Measurements from ENCODE around the gene RAD51B. TPM values are rescaled to one million over a fixed set of nuclear protein-coding genes. Genes with fewer than 3 reads are reported as not detected.
"Not testable (repeated sequence)": the region's sequence is repeated elsewhere in the genome, so short reads cannot be mapped to it uniquely, and the experiment has no call there.

Gene RAD51B
- polyA plus RNA-seq, 10 donors = 5.3 to 10.7 (median 7.5) TPM

DNA sequence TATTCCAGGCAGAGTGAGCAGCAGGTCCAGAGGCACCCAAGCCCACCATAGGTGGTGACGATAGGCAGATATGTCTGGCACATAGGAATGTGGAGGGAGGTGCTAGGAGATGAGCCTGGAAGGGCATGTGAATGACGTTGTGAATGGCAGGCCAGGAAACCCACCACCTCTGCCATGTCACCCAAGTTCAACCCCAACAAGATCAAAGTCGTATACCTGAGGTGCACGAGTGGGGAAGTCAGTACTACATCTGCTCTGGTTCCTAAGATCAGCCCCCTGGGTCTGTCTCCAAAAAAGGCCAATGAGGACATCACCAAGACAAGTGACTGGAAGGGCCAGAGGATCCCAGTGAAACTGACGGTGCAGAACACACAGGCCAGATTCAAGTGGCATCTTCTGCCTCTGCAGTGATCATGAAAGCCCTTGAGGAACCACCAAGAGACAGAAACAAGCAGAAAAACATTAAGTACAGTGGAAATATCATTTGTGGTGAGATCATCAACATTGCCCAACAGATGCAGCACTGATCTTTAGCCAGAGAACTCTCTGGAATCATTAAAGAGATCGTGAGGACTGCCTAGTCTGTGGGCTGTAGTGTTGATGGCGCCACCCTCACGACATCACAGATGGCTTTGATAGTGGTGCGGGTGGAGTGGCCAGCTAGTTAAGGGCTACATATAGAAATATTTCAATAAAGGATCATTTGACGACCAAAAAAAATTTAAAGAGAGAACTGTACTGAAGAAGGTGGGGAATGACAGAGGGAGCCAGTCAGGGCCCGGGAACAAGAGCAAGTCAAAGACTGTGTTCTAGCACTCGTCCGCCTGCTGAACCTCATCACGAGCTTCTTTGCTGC lies 873.6 kb downstream of the RAD51B start:
- peak in 2 of 3 donors; percentile 45 to 63 for DNase-seq

- DNase-seq = no peak
These were observed 874.3 kb downstream of the RAD51B start for GRCh38 chr14:68693926-68694325.

GRCh38 chr14:68694516-68695235 lies 875.1 kb downstream of the RAD51B start:
- DNase-seq = no peak

GRCh38 chr14:68695326-68695768 lies 875.8 kb downstream of the RAD51B start:
- DNase-seq = peak in 1 of 3 donors; percentile 97

GRCh38 chr14:68695856-68696255 lies 876.3 kb downstream of the RAD51B start:
- DNase-seq = no peak

GRCh38 chr14:68696266-68696665 lies 876.7 kb downstream of the RAD51B start:
- no peak for DNase-seq

- DNase-seq = no peak
These were observed 877.3 kb downstream of the RAD51B start for GRCh38 chr14:68696721-68697495.

GRCh38 chr14:68698773-68699172 lies 879.2 kb downstream of the RAD51B start:
- DNase-seq = not testable (repeated sequence)

DNA sequence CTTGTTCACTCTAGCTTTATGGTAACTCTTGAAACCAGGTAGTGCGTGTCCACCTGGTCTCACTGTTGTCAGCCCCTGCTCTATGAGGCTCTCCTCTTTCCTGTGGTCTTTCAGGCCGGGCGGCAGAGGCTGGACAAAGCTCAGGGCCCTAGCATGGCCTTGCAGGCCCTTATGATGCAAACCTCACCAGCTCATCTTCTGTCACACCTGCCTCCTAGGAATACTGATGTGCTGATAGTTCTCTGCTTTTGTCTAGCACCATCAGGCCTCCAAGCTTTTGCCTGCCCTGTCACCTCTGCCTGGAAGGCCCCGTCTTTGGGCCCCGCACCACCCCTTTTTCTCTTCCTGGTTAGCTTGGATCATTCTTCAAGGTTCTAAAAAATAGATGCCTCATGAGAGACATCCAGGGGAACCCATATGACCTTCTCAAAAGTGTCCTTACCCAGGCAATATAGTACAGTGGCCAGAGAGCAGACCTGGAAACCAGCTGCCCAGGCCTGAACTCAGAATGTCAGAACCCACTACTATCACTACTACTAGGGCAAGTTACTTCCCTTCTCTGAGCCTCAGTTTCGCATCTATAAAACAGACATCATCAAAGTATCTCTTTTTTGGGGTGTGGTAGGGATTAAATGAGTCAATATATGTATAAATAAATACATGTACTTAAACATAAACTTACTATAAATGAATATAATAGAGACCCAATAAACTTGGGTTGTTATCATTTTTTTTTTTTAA lies 881.6 kb downstream of the RAD51B start:
- no peak for DNase-seq

- DNase-seq = no peak
These were observed 882.6 kb downstream of the RAD51B start for GRCh38 chr14:68702135-68702534.

DNA sequence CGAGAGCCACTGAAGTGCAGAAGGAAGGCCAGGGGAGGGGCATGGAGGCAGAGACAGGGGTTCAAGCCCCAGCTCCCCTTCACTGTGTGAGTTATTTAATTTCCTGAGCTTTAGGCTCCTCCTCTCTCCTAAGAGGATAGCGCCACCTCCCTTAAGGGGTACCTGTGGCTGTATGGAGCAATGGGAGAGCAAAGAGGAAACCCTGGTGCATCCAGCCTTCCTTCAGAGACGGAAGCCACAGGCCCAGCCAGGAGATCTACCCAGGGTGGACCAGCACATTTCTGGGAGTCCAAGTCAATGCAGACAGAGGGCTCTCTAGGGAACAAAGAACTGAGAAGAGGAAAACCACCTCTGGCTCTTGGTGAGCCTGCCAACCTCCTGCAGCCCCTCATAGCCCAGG lies 883.0 kb downstream of the RAD51B start:
- no peak for DNase-seq

- peak in 1 of 3 donors; percentile 48 for DNase-seq
These were observed 883.5 kb downstream of the RAD51B start for GRCh38 chr14:68703093-68703492.

DNA sequence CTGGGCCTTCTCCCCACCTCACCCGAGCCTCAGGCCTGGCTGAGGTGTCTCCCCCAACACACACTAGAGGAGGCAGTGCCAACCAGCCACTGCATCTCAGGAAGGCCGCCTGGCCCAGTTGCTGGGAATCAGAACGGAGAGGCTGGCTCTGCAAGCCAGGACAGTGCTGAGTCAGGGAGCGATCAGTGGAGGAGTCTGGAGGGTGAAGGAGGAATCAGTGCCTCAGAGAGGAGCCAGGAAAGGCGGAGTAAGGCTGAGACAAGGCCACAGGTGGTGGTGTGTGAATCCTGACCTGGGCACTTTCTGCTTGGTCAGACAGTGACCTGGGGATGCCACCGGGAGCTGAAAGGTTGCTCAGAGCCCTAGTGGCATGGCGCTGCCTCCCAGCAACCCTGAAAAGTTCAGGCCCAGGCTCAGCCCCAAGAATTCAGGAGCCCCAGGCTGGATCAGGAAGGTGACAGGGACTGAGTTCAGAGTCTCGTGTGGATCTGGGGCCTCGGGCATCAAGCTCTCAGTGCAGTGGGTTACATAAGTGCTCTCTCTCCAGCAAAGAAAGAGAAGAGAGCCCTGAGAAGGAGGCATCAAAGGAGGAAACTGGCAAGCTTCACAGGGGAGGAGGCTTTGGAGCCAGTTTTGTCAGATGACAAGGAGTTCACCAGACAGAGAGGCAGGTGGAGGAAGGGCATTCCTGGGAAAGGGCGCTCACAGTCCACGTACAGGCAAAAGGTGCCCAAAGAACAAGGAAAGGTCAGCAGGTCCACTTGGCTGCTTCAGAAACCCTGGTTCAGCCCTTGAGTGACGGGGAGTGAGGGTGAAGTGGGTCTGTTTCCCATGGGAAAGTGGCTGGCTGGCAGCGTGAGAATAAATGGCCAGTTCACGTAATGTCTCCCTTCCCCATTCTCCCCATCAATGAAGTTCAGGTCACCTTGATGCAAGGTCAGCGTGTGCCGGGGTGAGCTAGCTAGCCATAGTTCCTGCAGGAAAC lies 885.4 kb downstream of the RAD51B start:
- no peak for DNase-seq

- no peak for DNase-seq
These were observed 886.2 kb downstream of the RAD51B start for GRCh38 chr14:68705741-68706283.

GRCh38 chr14:68707482-68707881 lies 887.9 kb downstream of the RAD51B start:
- DNase-seq = no peak

GRCh38 chr14:68708343-68708742 lies 888.8 kb downstream of the RAD51B start:
- no peak for DNase-seq

DNA sequence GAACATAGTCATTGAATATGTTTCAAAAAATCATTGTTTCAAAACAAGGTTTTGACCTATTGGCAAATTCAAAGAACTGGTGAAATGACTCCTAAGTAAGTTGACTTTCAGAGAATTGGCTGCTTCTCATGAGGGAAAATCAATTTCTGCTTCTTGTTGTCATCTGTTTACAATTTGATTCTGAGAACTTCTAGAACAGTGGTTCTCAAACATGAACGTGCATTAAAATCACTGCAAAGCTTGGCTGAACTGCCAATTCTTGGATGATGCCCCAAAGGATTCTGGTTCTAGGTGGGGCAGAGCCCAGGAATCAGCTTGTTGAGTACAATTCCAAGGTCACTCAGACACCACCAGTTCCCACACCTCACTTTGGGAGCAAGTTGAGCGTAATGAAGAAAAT lies 889.4 kb downstream of the RAD51B start:
- no peak for DNase-seq

DNA sequence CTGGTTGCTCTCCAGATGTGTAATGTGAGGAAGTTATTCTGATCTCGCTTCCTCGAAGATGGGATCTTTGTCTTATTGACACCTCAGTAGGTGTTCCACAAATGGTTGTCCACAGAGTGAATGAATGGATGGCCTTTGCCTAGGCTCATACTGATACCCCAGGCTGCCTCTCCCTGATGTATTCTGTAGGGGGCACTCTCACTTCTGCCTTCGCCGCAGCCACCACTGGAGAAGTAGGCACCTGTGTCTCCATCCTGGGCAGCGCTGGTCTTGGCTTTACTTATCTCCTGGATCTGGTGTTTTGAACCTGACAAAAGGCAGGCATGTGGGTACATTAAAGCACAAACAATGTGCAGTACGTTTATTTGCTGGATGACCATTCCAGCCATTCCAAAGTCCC lies 891.2 kb downstream of the RAD51B start:
- no peak for DNase-seq

DNA sequence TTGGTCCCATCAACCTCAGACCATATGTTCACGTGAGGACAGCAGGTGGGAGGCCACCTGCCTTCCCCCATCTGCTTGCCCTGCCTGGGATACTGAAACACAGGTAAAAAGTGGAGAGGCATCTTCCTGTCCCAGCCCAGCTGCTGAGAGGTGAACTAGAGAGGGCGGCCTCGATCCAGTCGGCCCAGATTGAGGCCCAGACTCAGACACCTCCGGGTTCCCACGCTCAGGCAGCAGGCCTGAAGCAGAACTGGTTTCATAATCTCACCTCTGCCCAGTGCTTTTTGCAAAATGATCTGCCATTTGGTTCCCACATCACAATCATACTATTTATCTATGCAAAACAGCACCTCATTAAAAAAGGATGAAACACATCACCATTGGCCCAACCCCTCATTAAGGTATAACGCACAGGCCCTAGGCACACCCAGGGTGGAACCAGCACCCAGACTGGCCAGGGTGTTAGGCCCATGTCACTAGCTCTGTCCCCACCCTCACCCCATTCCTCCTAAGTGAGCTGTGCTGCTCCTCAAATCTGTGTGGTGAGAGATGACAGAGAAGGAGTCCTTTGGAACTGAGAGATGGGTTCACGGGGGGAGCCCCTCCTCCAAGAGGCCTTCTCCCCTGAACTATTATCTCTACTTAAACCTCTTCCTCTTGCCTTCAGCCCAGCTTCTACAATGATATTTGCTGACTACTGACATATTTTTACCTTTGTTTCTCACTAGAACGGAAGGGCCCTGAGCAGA lies 892.2 kb downstream of the RAD51B start:
- no peak for DNase-seq

Data from muscle of back (tissue), 11 donors.